GM18867 (cell line): Measurements from ENCODE around the gene RGL4.

Experiments used
- ATAC-seq: cut with Tn5 transposase; IDR thresholded peaks from one replicate; pipeline ENCODE4 v1.9.1; 2021; ENCODE audit warnings: mild to moderate bottlenecking, moderate library complexity; ENCODE audit not compliant: unreplicated experiment

The RGL4 gene

GRCh38 chr22:23697031-23697970 is 6.5 kb downstream of the RGL4 start:
- ATAC-seq = no peak

- no peak for ATAC-seq
These were observed 7.3 kb downstream of the RGL4 start for GRCh38 chr22:23698094-23698493.

- no peak for ATAC-seq
These were observed 7.9 kb downstream of the RGL4 start for GRCh38 chr22:23698673-23699235.

GRCh38 chr22:23700706-23701105 is 9.9 kb downstream of the RGL4 start:
- no peak for ATAC-seq

GRCh38 chr22:23704062-23704461 is 13.2 kb downstream of the RGL4 start:
- no peak for ATAC-seq

- no peak for ATAC-seq
These were observed 14.0 kb downstream of the RGL4 start for GRCh38 chr22:23704829-23705228.

GRCh38 chr22:23705358-23705757 is 14.5 kb downstream of the RGL4 start:
- no peak for ATAC-seq

GRCh38 chr22:23708270-23708669 is 17.5 kb downstream of the RGL4 start:
- ATAC-seq = no peak

GRCh38 chr22:23709107-23709506 is 18.3 kb downstream of the RGL4 start:
- ATAC-seq = no peak

- ATAC-seq = no peak
These were observed 21.4 kb downstream of the RGL4 start for GRCh38 chr22:23712256-23712655.

GRCh38 chr22:23713696-23714595 is 23.1 kb downstream of the RGL4 start:
- ATAC-seq = no peak

- no peak for ATAC-seq
These were observed 24.1 kb downstream of the RGL4 start for GRCh38 chr22:23714596-23715578.

- ATAC-seq = no peak
These were observed 25.1 kb downstream of the RGL4 start for GRCh38 chr22:23715806-23716375.

GRCh38 chr22:23716811-23717801 is 26.3 kb downstream of the RGL4 start:
- peak; percentile 89 for ATAC-seq

GRCh38 chr22:23718371-23719165 is 27.8 kb downstream of the RGL4 start:
- ATAC-seq = no peak

- no peak for ATAC-seq
These were observed 30.0 kb downstream of the RGL4 start for GRCh38 chr22:23720855-23721254.

- ATAC-seq = no peak
These were observed 31.3 kb downstream of the RGL4 start for GRCh38 chr22:23722160-23722559.

- no peak for ATAC-seq
These were observed 31.9 kb downstream of the RGL4 start for GRCh38 chr22:23722724-23723123.
